HG02973 (cell line): ENCODE results near the gene NAV2.

ENCODE experiments used
- ATAC-seq: cut with Tn5 transposase; IDR thresholded peaks from one replicate; pipeline ENCODE4 v1.9.1; 2021; ENCODE audit warnings: moderate library complexity; ENCODE audit not compliant: unreplicated experiment

NAV2 gene

DNA sequence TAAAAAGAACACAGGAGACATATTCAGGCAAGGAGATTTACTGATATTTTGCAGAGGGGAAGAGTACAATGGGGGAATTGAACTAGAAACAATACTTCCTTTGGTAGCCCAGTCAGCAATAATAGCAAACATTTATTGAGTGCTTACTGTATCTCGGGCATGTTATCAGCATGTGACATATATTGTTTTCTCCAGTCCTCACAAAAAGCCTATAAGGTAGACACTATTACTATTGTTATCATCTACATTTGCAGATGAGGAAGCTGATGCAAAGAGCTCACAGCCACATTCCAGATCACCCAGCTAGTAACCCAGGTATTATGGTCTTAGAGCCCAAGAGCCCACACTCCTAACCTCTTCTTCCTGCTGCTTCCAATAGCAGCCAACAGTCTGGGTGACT lies 27.9 kb downstream of the NAV2 start:
- ATAC-seq = no peak

- ATAC-seq = peak; percentile 90
Observed at GRCh38 chr11:19742588-19743292, 30.1 kb downstream of the NAV2 start.

DNA sequence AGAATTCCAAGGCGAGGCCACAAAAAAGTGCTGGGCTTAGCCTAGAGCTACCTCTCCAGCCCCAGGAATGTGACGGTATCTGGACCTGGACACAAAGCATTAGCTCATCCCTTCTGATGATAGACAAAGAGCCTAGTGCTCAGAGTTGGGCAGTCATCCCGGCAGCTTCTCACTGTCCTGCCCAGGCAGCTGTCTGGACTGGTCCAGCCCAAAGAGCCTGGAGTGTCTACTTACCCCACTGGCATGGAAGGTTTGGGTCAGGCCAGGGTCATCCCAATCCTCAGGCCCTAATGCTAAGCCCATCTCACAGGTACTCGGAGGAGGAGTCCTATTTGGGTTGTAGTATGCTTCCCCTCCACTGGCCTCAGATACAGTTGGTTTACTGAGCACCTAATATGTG lies 31.0 kb downstream of the NAV2 start:
- ATAC-seq = no peak

GRCh38 chr11:19744130-19744529 lies 31.5 kb downstream of the NAV2 start:
- ATAC-seq = no peak

DNA sequence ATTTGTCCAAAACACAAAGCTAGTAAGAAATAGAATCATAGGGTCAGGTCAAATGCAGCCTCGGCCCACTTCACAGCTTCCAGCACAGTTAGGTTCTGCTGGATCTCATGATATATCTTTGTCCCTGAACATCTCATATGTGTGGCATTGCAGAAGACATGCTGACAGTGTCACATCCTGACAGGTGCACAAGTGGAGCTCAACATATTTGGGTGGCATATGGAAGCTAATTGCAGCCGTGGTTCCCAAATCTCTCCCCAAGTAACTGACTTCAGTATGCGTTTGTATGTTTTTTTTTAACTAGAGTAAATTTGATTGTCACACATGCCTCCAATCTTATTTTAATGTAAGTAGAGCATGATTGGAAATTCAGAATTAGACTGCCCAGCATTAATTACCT lies 33.4 kb downstream of the NAV2 start:
- no peak for ATAC-seq

DNA sequence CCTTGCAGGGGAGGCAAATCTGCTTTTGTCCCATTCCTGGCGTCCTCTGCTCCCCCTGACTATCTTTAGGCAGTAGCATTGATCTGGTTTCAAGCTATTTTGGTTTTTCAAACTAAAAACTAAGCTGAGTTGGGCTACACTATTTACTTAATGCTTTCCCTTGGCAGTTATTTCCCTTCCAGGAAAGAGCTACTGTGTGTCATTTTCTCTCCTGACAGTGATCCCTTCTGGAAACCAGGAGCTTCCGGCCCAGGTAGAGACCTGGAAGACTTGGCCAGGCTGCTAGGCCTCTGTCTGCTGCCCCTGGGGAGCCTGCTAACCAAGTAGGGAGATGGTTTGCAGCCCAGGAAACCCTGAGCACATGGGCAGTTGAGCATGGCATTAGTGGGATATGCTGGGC lies 35.0 kb downstream of the NAV2 start:
- no peak for ATAC-seq

GRCh38 chr11:19751055-19751454 lies 38.4 kb downstream of the NAV2 start:
- no peak for ATAC-seq

DNA sequence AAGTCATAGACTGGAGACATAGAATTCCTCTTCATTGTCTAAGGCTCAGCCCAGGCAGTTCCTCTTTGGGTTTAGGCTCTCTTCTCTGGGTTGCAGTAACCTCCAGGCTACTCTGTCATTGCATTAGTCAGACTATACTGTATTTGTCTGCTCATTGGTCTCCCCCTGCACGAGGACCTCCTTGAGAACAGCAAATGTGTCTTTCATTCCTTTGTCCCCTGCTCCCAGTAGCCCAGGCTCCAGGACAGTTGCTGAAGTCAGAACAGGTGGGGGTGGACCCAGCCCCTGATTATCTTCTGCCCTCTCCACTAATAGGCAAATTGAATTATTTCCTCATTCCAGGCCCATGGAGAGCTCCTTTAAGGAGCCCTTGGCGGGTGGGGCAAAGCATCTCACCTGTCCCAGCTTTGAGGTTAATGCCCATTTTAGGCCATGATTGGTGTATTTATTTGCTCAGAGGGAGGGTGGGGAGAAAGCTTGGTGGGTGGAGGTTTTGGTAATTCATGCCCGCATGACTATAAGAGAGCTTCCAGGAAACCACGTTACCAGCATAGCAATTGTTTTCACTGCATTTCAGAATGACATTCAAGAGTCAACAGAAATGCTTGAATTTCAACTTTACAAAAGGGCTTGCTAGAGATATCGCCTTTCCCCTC lies 40.9 kb downstream of the NAV2 start:
- ATAC-seq = no peak

GRCh38 chr11:19756675-19757475 lies 44.2 kb downstream of the NAV2 start:
- no peak for ATAC-seq

DNA sequence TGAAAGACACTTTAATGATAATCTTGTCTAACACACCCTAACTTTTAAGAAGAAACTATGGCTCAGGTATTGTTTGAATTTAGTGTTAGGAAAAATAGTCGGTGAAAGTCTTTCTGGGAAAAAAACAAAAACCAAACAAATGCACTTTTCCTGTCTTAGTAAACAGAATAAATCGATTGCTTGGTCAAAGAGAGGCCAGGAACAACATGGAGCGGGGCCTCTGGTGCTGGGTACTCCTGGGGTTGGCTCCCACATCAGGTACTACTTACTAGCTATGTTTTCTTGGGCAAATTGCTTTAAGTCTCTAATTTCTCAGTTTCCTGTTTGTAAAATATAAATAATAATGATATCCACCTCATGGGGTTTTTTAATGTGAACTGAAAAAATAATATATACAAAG lies 46.8 kb downstream of the NAV2 start:
- ATAC-seq = no peak

GRCh38 chr11:19762266-19762665 lies 49.6 kb downstream of the NAV2 start:
- no peak for ATAC-seq

DNA sequence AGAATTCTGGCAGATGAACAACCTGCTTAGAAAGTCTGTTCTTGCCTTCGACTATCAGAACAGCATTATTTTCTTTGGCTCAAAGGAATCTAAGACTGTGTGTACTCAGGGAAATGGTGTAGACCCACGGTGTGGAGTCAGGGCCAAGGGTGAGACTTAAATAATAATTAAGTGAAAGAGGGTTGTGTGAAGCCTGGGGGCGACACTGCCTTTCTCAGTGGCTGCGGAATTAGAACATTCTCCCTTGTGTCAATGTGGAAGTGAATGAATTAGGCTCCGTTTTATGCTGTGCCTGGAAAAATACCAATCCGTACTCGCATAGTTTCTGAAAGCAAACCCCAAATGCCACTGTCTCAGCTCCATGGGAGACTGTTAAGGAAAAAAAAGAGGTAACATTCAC lies 50.7 kb downstream of the NAV2 start:
- no peak for ATAC-seq

DNA sequence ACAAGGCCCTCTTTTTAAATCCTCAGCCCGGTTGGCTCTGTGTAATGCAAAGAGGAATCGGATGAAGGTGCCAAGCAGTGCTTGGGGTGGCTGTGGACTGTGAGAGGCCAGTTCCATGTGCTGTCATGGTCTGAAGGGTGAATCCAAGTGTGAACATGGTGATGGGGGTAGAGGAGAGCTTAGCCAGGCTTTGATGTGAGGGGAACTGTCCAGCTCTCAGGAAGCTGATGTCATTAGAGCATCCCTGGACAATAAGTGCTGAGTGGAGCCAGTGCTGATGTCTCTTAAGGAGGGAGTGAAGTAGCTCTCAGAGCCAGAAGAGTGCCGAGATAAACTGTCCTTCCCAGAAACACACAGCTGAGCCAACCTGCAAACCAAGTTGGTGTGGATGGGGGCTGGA lies 53.6 kb downstream of the NAV2 start:
- ATAC-seq = no peak

- ATAC-seq = no peak
Observed at GRCh38 chr11:19766810-19767209, 54.2 kb downstream of the NAV2 start.

GRCh38 chr11:19767627-19768151 lies 55.1 kb downstream of the NAV2 start:
- ATAC-seq = no peak

- no peak for ATAC-seq
Observed at GRCh38 chr11:19768197-19768596, 55.6 kb downstream of the NAV2 start.

DNA sequence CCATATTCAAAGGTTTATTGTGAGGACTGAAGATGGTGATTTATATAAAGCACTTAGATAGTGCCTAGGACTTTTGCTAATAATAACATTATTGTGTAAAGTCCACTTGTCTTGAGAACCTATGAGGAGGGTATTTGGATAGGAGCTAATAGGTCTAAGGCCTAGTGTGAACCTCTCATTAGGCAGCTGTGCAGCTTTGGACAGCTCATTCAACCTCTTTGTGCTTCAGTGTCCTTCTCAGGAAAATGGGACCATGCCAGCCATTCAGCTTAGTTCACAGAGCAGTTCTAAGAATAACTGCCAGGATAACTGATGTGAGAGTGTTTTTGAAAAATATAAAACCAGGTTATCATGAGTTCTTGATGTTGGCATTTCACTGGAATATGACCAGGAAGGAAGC lies 56.2 kb downstream of the NAV2 start:
- no peak for ATAC-seq

GRCh38 chr11:19769820-19770219 lies 57.2 kb downstream of the NAV2 start:
- no peak for ATAC-seq

- ATAC-seq = no peak
Observed at GRCh38 chr11:19770277-19770676, 57.6 kb downstream of the NAV2 start.

DNA sequence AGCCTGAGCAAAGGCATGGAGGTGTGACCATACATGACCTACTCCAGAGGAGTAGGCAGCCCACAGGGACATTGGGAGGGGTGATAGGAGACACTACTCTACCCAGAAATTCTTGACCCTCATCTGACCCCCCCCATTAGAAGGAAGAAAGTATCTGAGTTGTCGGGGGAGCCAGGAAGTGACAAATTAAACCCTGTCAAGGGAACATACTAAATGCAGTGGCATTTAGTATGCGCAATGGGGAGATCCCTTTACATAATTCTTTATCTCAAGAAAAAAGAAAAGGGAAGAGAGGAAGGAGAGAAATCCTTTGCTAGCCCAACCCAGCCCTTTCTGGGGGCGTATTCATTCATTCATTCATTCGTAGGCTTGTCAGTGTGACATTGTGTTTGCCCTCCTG lies 58.8 kb downstream of the NAV2 start:
- ATAC-seq = no peak

DNA sequence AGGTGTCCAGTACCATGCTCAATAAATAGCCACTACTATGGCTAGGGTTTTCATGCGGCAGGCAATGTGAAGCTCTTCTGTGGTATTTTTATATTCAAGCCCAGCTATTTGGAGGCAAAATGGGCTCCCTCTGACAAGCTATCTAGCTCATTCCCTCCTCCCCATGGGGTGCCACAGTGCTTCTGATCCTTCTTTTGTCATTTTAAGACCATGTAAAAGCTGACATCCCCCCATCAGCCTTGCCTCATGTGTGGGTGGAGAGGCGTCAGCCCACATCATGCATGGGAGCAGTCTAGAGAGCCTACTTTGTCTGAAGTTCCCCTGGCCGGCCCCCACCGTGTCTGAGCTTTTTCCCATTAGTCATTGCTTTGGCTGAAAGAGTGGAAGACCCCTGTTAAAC lies 59.8 kb downstream of the NAV2 start:
- ATAC-seq = no peak

- no peak for ATAC-seq
Observed at GRCh38 chr11:19774329-19774728, 61.7 kb downstream of the NAV2 start.
